GM18951 (cell line): Measurements from ENCODE around the gene GPS2.

Experiments
- POLR2A ChIP-seq: IDR thresholded peaks from 4 replicates; pipeline ENCODE4 v1.6.1; 2011; ENCODE audit warnings: mild to moderate bottlenecking; ENCODE audit not compliant: insufficient read length, insufficient read depth; ENCODE audit errors: extremely low read depth
- in situ Hi-C: fragments of 300-500 bp; cut with MboI; formaldehyde crosslinking; loops from one replicate; pipeline ENCODE4 v1.12.0; 2022; ENCODE audit warnings: low sequenced_read_pairs, mixed read lengths, inconsistent platforms; ENCODE audit not compliant: unreplicated experiment

The GPS2 gene

GRCh38 chr17:7314719-7315569 is at the start of gene GPS2:
Gene GPS2, minus strand, starts transcription at chr17:7315360. Its CDS starts 308 bp downstream, at chr17:7315052.
- peak; percentile 83 for TF ChIP-seq POLR2A
- in situ Hi-C loops = no loop called here

GRCh38 chr17:7363311-7363710 is 48.2 kb upstream of the GPS2 start:
- in situ Hi-C loops = no loop called here
- no peak for TF ChIP-seq POLR2A

DNA sequence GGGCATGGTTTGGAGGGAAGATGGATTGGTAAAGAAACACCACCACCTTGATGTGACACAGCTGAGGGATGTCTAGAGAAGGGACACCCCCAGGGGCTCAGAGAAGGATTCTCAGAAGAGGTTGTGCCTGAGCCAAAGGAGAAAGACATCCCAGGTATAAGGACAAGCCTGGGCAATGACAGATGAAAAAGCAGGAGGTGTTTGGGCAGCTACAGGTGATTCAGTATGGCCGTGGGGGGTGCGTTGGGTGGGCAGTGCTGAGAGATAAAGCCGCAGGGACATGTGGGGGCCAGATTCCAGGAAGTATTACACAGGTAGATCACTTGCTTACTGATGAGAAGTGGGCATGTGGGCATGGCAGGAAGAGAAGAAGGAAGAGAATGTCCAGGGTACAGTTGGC is 46.7 kb upstream of the GPS2 start:
- TF ChIP-seq POLR2A = no peak
- in situ Hi-C loops = no loop called here

DNA sequence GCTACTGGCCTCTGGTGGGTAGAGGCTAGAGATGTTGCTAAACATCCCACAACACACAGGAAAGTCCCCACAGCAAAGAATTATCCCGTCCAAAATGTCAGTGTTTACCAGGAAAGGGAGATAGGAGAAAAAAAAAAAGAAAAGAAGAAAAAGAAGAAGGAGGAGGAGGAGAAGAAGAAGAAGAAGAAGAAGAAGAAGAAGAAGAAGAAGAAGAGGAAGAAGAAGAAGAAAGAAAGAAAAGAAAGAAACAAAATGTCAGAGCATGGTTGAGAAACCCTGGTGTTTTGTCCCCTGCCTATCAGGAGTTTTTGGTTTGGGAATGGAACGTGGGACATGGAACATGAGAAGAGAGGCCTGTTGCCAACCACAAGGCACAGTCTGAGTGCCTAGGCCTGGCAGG is 42.2 kb upstream of the GPS2 start:
- no peak for TF ChIP-seq POLR2A
- in situ Hi-C loops = no loop called here

DNA sequence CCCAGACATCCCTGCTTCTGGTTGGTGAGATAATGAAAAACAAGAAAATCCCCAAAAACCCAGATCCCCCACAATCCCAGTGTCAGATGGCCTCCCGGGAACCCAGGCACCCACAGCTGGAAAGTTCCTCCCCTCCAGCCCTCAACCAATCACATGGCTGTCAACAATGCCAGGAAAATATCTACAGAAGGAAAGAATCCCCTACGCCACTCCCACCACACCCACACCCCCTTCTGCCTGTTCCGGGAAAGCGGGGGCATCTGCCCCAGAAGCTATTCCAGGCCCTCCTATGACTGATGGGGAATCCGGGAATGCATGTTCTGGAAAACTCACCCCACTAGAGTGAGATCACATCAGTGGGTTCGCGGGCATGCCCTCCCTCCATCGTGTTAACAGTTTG is 41.6 kb upstream of the GPS2 start:
- in situ Hi-C loops = no loop called here
- TF ChIP-seq POLR2A = no peak

DNA sequence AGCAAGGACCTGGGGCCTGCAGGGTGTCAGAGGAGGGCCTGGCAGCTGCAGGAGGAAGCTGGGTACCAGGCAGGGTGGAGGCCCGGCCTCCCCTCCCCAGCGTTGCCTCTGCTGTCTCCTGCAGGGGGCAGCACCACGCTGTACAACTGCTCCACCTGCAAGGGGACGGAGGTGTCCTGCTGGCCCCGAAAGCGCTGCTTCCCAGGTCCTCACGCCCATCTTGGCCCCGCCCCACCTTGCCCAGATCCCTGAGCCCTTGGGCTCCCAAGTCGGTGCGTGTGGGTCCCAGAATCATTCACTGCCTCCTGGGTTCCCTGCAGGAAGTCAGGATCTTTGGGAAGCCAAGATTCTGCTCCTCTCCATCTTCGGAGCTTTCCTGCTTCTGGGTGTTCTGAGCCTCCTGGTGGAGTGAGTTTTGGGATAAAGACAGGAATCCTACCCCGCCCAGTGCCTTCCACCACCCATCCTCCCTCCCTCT is 41.0 kb upstream of the GPS2 start:
- TF ChIP-seq POLR2A = no peak
- in situ Hi-C loops = no loop called here

- in situ Hi-C loops = no loop called here
- TF ChIP-seq POLR2A = no peak
These were observed 40.4 kb upstream of the GPS2 start for GRCh38 chr17:7355573-7355972.

DNA sequence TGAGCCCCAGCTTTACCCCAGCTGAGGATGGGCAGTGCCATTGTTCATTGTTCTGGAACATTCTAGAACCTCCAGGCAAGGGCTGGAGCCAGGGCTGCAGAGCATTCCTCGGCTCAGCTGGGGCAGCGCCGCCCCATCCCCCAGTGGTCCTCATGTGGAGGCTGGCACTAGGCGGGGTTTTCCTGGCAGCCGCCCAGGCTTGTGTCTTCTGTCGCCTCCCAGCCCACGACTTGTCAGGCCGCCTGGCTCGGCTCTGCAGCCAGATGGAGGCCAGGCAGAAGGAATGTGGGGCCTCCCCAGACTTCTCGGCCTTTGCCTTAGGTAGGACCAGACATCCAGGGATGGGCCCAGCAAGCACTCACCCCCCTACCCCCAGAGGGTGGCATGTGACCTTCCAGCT is 39.9 kb upstream of the GPS2 start, which contains the start of gene TMEM95:
TSS of gene TMEM95 (plus strand) at position 104 of the 400 bp plus-strand sequence. CDS start at position 153, 49 bp downstream.
- in situ Hi-C loops = no loop called here
- no peak for TF ChIP-seq POLR2A

GRCh38 chr17:7354262-7354843 is 39.2 kb upstream of the GPS2 start:
- in situ Hi-C loops = no loop called here

GRCh38 chr17:7352910-7353635 is 37.9 kb upstream of the GPS2 start:
- in situ Hi-C loops = no loop called here
- no peak for TF ChIP-seq POLR2A

More at GRCh38 chr17:7354262-7354843, 39.2 kb upstream of the GPS2 start:
- no peak for TF ChIP-seq POLR2A

GRCh38 chr17:7352503-7352889 is 37.3 kb upstream of the GPS2 start:
- in situ Hi-C loops = no loop called here
- no peak for TF ChIP-seq POLR2A

DNA sequence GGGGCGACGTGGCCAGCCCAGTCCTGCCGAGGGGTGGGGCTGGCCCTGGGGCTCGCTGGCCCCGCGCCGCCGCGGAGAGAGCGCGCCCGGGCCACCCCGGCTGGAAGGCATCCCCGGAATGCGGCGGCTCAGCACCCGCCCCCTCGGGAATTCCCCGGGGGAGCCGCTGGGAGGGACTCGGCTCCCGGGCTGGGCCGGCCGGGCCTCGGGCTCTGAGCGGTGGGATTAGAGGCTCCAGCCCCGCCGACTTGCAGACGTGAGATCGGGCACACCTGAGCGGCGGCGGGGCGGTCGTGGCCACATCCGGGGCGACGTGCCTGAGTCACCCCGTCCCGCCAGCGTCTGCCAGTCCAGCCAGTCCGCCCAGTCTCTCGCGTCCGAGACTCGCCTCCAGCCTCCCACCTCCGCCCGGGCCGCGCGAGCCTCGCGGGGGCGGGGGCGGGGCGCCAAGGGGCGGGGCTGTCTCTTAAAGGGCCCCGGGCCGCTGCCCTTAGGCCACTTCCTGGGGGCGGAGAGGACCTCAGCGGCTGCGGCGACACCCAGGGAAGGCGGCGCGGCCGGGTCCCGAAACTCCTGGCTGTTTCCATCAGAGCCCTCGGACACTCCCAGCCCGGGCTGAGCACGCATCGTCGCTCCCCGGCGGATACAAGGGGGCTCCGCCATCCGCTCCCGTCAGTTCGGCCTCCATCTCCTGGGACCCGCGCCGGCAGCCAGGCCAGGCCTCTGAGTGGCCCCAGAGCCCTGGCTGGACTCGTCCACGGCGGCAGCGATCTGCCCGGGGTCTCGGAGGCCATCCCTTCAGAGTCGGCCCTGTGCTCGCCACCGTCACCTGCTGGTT is 36.7 kb upstream of the GPS2 start, which contains the start of gene KCTD11:
TSS of gene KCTD11 (plus strand) at position 498 of the 838 bp plus-strand sequence.
- in situ Hi-C loops = no loop called here
- TF ChIP-seq POLR2A = peak; percentile 67
